ENCODE results near the gene RPTOR. TPM values are rescaled to one million over a fixed set of nuclear protein-coding genes. Genes with fewer than 3 reads are reported as not detected.

Gene RPTOR
- total RNA-seq, 1 experiment from 2014 or later, result 46.2 TPM

DNA sequence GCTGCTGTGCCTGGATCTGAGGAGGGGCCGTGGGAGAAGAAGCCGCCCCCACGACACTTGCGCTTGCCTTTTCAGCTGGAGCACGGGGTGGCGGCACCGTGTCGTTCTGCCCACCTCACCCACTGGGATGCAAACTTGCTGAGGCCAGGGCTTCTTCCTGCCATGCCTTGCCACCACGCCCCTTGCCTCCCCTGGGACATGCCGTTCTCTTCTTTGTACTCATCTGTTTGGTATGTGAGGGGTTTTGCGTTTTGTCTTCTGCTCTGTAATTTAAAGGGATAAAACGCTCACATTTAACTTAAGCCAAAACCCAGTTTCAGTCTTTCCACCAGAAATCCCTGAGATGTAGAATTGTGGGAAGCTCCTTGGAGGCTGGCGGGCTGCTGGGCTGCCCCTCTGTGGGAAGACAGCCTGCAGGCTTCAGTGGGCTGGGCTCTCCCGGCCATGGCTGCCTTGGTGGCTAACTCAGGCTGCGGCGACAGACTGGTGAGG, 180.2 kb downstream of the RPTOR start:
- Histone ChIP-seq H3K9me3 (ENCODE audit: low read length) (no peaks in the 10 kb centered on the region), H3K36me3 (ENCODE audit: low read depth, low read length) (no peaks in the 10 kb centered on the region), H3K9me2 (replicated peaks; ENCODE audit: low read length) (no peaks in the 10 kb centered on the region), H3K4me2 (ENCODE audit: low read length) (peak overlapping the region; percentile 13; the same call in 1 of the 2 replicates), H2AFZ (ENCODE audit: low read length) (no peak overlapping the region), H3K9ac (ENCODE audit: low read length) (peak overlapping the region; percentile 28; the same call in 1 of the 2 replicates), H3K4me3 (ENCODE audit: low read length) (no peak overlapping the region), H3F3A (ENCODE audit: low read length, unreplicated experiment) (no peaks in the 10 kb centered on the region), H3K4me1 (ENCODE audit: insufficient read depth, low read length) (peaks cover 33% of the 10 kb centered on the region), H3K27ac (ENCODE audit: low read length) (peak overlapping the region; percentile 40), H4K20me1 (ENCODE audit: low read length) (no peaks in the 10 kb centered on the region), H3K27me3 (ENCODE audit: low read length) (no peaks in the 10 kb centered on the region), H3K79me2 (ENCODE audit: low read length) (peaks cover 83% of the 10 kb centered on the region)
- ATAC-seq (peak; percentile 27), DNase-seq (peak; percentile 66)
- intact Hi-C loops (cut with micrococcal nuclease), result no loop called here
- TF ChIP-seq, protein P1, sequence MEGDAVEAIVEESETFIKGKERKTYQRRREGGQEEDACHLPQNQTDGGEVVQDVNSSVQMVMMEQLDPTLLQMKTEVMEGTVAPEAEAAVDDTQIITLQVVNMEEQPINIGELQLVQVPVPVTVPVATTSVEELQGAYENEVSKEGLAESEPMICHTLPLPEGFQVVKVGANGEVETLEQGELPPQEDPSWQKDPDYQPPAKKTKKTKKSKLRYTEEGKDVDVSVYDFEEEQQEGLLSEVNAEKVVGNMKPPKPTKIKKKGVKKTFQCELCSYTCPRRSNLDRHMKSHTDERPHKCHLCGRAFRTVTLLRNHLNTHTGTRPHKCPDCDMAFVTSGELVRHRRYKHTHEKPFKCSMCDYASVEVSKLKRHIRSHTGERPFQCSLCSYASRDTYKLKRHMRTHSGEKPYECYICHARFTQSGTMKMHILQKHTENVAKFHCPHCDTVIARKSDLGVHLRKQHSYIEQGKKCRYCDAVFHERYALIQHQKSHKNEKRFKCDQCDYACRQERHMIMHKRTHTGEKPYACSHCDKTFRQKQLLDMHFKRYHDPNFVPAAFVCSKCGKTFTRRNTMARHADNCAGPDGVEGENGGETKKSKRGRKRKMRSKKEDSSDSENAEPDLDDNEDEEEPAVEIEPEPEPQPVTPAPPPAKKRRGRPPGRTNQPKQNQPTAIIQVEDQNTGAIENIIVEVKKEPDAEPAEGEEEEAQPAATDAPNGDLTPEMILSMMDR (conservative IDR thresholded peaks at IDR 0.05; ENCODE audit: low read depth, low read length), result no peak
- TF ChIP-seq EZH2phosphoT487 (IDR thresholded peaks at IDR 0.05; ENCODE audit: borderline replicate concordance, low read length), result no peak
- TF ChIP-seq EZH2 (IDR thresholded peaks at IDR 0.05; ENCODE audit: low read length, unreplicated experiment), result no peak
- ChIA-PET POLR2A (ENCODE audit: unreplicated experiment) (no interaction called here), CTCF (no interaction called here)
- no TSS peak for BruUV-seq (replicated peaks)

GRCh38 chr17:80725517-80725916, 180.9 kb downstream of the RPTOR start:
- H3K9me2 ChIP-seq (replicated peaks; ENCODE audit: low read length), result no peaks in the 10 kb centered on the region
- H3K4me1 ChIP-seq (ENCODE audit: insufficient read depth, low read length), result peaks cover 29% of the 10 kb centered on the region
- H3K4me2 ChIP-seq (ENCODE audit: low read length), result no peak overlapping the region; the same call in 1 of the 2 replicates
- ATAC-seq, result no peak
- H3K79me2 ChIP-seq (ENCODE audit: low read length), result peaks cover 76% of the 10 kb centered on the region
- H4K20me1 ChIP-seq (ENCODE audit: low read length), result no peaks in the 10 kb centered on the region
- H3F3A ChIP-seq (ENCODE audit: low read length, unreplicated experiment), result no peaks in the 10 kb centered on the region
- H3K27me3 ChIP-seq (ENCODE audit: low read length), result no peaks in the 10 kb centered on the region
- ChIA-PET CTCF (no interaction called here), POLR2A (ENCODE audit: unreplicated experiment) (no interaction called here)
- no TSS peak for BruUV-seq (replicated peaks)
- H3K9ac ChIP-seq (ENCODE audit: low read length), result peak overlapping the region; percentile 28; the same call in 1 of the 2 replicates
- TF ChIP-seq EZH2 (IDR thresholded peaks at IDR 0.05; ENCODE audit: low read length, unreplicated experiment), result no peak
- no peak for TF ChIP-seq EZH2phosphoT487 (IDR thresholded peaks at IDR 0.05; ENCODE audit: borderline replicate concordance, low read length)
- TF ChIP-seq, protein P1 (conservative IDR thresholded peaks at IDR 0.05; ENCODE audit: low read depth, low read length), result no peak
- H3K9me3 ChIP-seq (ENCODE audit: low read length), result no peaks in the 10 kb centered on the region
- no peak overlapping the region for H3K4me3 ChIP-seq (ENCODE audit: low read length)
- H2AFZ ChIP-seq (ENCODE audit: low read length), result no peak overlapping the region
- intact Hi-C loops (cut with micrococcal nuclease), result no loop called here
- no peak for DNase-seq
- H3K27ac ChIP-seq (ENCODE audit: low read length), result 0 out of 2 replicates have a peak overlapping the region, but pooled peaks have one; percentile 40
- no peaks in the 10 kb centered on the region for H3K36me3 ChIP-seq (ENCODE audit: low read depth, low read length)

- no TSS peak for BruUV-seq (replicated peaks)
- H3K4me2 ChIP-seq (ENCODE audit: low read length), result no peak overlapping the region
- H3K9me2 ChIP-seq (replicated peaks; ENCODE audit: low read length), result no peaks in the 10 kb centered on the region
- H3K9ac ChIP-seq (ENCODE audit: low read length), result no peak overlapping the region
- intact Hi-C loops (cut with micrococcal nuclease), result no loop called here
- no peak overlapping the region for H3K4me3 ChIP-seq (ENCODE audit: low read length)
- TF ChIP-seq EZH2 (IDR thresholded peaks at IDR 0.05; ENCODE audit: low read length, unreplicated experiment) (no peak), EZH2phosphoT487 (IDR thresholded peaks at IDR 0.05; ENCODE audit: borderline replicate concordance, low read length) (no peak)
- TF ChIP-seq, protein P1 (conservative IDR thresholded peaks at IDR 0.05; ENCODE audit: low read depth, low read length), result no peak
- peaks cover 2% of the 10 kb centered on the region; the same call in 1 of the 2 replicates for H3K36me3 ChIP-seq (ENCODE audit: low read depth, low read length)
- H3K79me2 ChIP-seq (ENCODE audit: low read length), result peaks cover 71% of the 10 kb centered on the region
- H3K4me1 ChIP-seq (ENCODE audit: insufficient read depth, low read length), result peaks cover 17% of the 10 kb centered on the region
- H3K27ac ChIP-seq (ENCODE audit: low read length), result no peak overlapping the region
- no peaks in the 10 kb centered on the region for H3K9me3 ChIP-seq (ENCODE audit: low read length)
- no peak overlapping the region for H2AFZ ChIP-seq (ENCODE audit: low read length)
- no peak for DNase-seq
- H3K27me3 ChIP-seq (ENCODE audit: low read length), result no peaks in the 10 kb centered on the region
- CTCF ChIA-PET, result no interaction called here
- H4K20me1 ChIP-seq (ENCODE audit: low read length), result no peaks in the 10 kb centered on the region
- no peak for ATAC-seq
- POLR2A ChIA-PET (ENCODE audit: unreplicated experiment), result no interaction called here
- no peaks in the 10 kb centered on the region for H3F3A ChIP-seq (ENCODE audit: low read length, unreplicated experiment)
Observed at GRCh38 chr17:80726558-80727408, 182.1 kb downstream of the RPTOR start.
